ENCODE data around the gene ATP9B.

ATP9B gene

DNA sequence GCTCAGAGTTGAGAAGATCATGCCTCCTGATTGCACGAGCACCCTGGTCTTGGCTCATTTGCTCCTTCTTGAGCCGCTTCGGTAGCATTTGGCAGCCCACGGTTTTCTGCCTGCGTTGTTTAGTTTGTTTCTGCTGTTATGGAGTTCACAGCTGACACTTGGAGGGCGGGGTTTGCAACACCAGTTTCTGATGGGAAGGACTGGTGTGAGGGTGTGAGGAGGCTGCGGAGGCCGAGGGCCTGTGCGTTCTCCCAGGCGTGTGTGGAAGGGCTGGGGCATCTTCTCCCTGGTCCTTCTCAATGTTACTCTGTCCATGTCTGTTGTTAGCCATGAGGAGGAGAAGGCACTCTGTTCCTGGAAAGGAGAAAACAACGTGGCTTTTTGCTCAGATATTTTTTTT is 349.4 kb downstream of the ATP9B start:
- DNase-seq: no peak

GRCh38 chr18:79420033-79420745 is 351.0 kb downstream of the ATP9B start:
- no peak for DNase-seq

GRCh38 chr18:79421275-79421857 is 352.2 kb downstream of the ATP9B start:
- no peak for DNase-seq

- DNase-seq: no peak
Measured at GRCh38 chr18:79422022-79422782, 353.0 kb downstream of the ATP9B start.

DNA sequence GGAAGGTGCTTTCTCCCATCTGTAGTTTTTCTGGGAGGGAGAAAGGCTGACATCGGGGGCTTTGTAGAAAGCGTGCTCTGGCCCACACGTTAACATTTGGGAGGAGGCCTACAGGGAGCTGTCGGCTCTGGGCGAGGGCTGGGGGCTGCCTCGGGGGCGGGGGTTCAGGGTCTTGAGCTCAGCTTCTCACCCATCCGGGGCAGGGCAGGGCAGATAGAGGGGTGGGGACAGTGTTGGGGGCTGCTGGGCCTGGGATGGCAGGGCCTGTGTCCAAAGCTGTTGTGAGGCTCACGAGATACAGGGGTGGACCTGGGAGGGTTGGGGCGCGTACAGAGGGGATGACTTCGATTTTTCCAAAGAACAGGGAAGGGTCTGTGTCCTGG is 353.6 kb downstream of the ATP9B start:
- no peak for DNase-seq

GRCh38 chr18:79423211-79424007 is 354.2 kb downstream of the ATP9B start:
- no peak for DNase-seq

- no peak for DNase-seq
Measured at GRCh38 chr18:79424008-79424565, 354.9 kb downstream of the ATP9B start.

- no peak for DNase-seq
Measured at GRCh38 chr18:79424880-79425568, 355.8 kb downstream of the ATP9B start.

GRCh38 chr18:79425569-79425886 is 356.3 kb downstream of the ATP9B start:
- DNase-seq: no peak

- peak; percentile 65 for DNase-seq
Measured at GRCh38 chr18:79426376-79427300, 357.4 kb downstream of the ATP9B start.

GRCh38 chr18:79427368-79428225 is 358.4 kb downstream of the ATP9B start:
- no peak for DNase-seq

All from COR-L47 (cell line).